ENCODE measurements around the gene CLBA1. TPM values are rescaled to one million over a fixed set of nuclear protein-coding genes. Genes with fewer than 3 reads are reported as not detected.

CLBA1 gene
- total RNA-seq, 4 donors from 2014 or later = 2.4 to 8.8 (median 5.8) TPM

GRCh38 chr14:104966261-104966865, 19.2 kb upstream of the CLBA1 start:
- H3K4me3 ChIP-seq = peak overlapping the region in 1 of 2 donors; percentile 62
- H3K36me3 ChIP-seq = no peaks in the 10 kb centered on the region
- no peaks in the 10 kb centered on the region for H3K27me3 ChIP-seq
- H3K27ac ChIP-seq = peak overlapping the region; percentile 90 to 98 (median 95)
- H3K9me3 ChIP-seq = no peaks in the 10 kb centered on the region
- ATAC-seq = no peak
- 40% methylated on average over 2 of the region's 9 CpGs; no CpG with 5 or more reads in 1 of the 2 donors for WGBS, 2 donors (ENCODE audit: low coverage in 1 of 2)
- H3K4me1 ChIP-seq = peaks cover 2 to 93% (median 42%) of the 10 kb centered on the region in 3 donors
- TF ChIP-seq POLR2AphosphoS5 (IDR thresholded peaks at IDR 0.05) (no peak), EP300 (IDR thresholded peaks at IDR 0.05) (no peak), CTCF (IDR thresholded peaks at IDR 0.05) (no peak), POLR2A (IDR thresholded peaks at IDR 0.05) (no peak)

DNA sequence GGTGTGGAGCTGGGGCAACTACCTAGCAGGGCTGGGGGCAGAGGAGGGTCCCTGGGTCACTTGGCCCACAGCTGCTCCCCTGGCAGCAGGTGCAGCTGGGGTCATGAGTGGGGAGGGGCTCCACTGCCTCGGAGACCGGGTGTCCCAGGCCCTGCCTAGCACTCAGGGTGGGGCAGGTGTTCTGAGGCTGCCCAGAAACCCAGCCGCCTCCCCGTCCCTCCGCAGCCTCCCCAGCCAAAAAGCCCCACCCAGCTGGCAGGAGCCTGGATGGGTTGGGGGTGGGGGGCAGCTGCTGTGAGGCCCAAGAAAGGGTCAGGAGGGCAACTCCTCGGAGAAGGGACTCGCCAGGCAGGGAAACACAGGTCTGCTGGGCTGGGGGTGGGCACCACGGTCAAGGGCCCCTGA, 18.6 kb upstream of the CLBA1 start:
- no peak for ATAC-seq
- Histone ChIP-seq H3K4me1 (peaks cover 2 to 94% (median 48%) of the 10 kb centered on the region in 3 donors), H3K4me3 (peak overlapping the region in 1 of 2 donors; percentile 62), H3K27ac (peak overlapping the region; percentile 90 to 98 (median 95)), H3K27me3 (no peaks in the 10 kb centered on the region), H3K9me3 (no peaks in the 10 kb centered on the region), H3K36me3 (no peaks in the 10 kb centered on the region)
- 0% methylated on average over 1 of the region's 8 CpGs; no CpG with 5 or more reads in 1 of the 2 donors for WGBS, 2 donors (ENCODE audit: low coverage in 1 of 2)
- no peak for TF ChIP-seq CTCF (IDR thresholded peaks at IDR 0.05)
- no peak for TF ChIP-seq POLR2A (IDR thresholded peaks at IDR 0.05)
- no peak for TF ChIP-seq EP300 (IDR thresholded peaks at IDR 0.05)
- TF ChIP-seq POLR2AphosphoS5 (IDR thresholded peaks at IDR 0.05) = no peak

GRCh38 chr14:104967386-104968152, 18.0 kb upstream of the CLBA1 start:
- peaks cover 5 to 94% (median 54%) of the 10 kb centered on the region in 3 donors for H3K4me1 ChIP-seq

GRCh38 chr14:104968153-104968527, 17.4 kb upstream of the CLBA1 start:
- Histone ChIP-seq H3K4me3 (peak overlapping the region; percentile 39 to 62), H3K27ac (peak overlapping the region; percentile 90 to 98 (median 95)), H3K36me3 (no peaks in the 10 kb centered on the region), H3K4me1 (peaks cover 9 to 94% (median 59%) of the 10 kb centered on the region in 3 donors), H3K27me3 (no peaks in the 10 kb centered on the region), H3K9me3 (no peaks in the 10 kb centered on the region)
- peak; percentile 37 for ATAC-seq
- TF ChIP-seq EP300 (IDR thresholded peaks at IDR 0.05) (no peak), POLR2AphosphoS5 (IDR thresholded peaks at IDR 0.05) (no peak)
- WGBS, 2 donors (ENCODE audit: low coverage in 1 of 2) = 0% methylated on average over 1 of the region's 12 CpGs; no CpG with 5 or more reads in 1 of the 2 donors

More at GRCh38 chr14:104967386-104968152, 18.0 kb upstream of the CLBA1 start:
- ATAC-seq = peak; percentile 55
- Histone ChIP-seq H3K27me3 (no peaks in the 10 kb centered on the region), H3K27ac (peak overlapping the region; percentile 90 to 98 (median 95)), H3K4me3 (peak overlapping the region; percentile 39 to 62), H3K36me3 (no peaks in the 10 kb centered on the region), H3K9me3 (no peaks in the 10 kb centered on the region)
- TF ChIP-seq EP300 (IDR thresholded peaks at IDR 0.05) (no peak), POLR2AphosphoS5 (IDR thresholded peaks at IDR 0.05) (peak; percentile 57), POLR2A (IDR thresholded peaks at IDR 0.05) (peak; percentile 32 to 35), CTCF (IDR thresholded peaks at IDR 0.05) (no peak)
- WGBS, 2 donors (ENCODE audit: low coverage in 1 of 2) = 0% methylated on average over 2 of the region's 36 CpGs; no CpG with 5 or more reads in 1 of the 2 donors

GRCh38 chr14:104968541-104969401, 16.8 kb upstream of the CLBA1 start:
- peak in 1 of 4 experiments; percentile 36 for TF ChIP-seq CTCF (IDR thresholded peaks at IDR 0.05)
- TF ChIP-seq POLR2AphosphoS5 (IDR thresholded peaks at IDR 0.05) = no peak
- H3K9me3 ChIP-seq = no peaks in the 10 kb centered on the region
- ATAC-seq = no peak
- H3K27ac ChIP-seq = peak overlapping the region; percentile 90 to 98 (median 95)
- 9 to 17% methylated on average over 1 to 6 of the region's 21 CpGs for WGBS, 2 donors (ENCODE audit: low coverage in 1 of 2)
- no peaks in the 10 kb centered on the region for H3K36me3 ChIP-seq
- no peaks in the 10 kb centered on the region for H3K27me3 ChIP-seq
- peaks cover 9 to 98% (median 64%) of the 10 kb centered on the region in 3 donors for H3K4me1 ChIP-seq
- H3K4me3 ChIP-seq = peak overlapping the region; percentile 39 to 62

Data from gastroesophageal sphincter (tissue), 4 donors.